ENCODE measurements around the gene PITPNC1.
"Not testable (repeated sequence)": the region's sequence is repeated elsewhere in the genome, so short reads cannot be mapped to it uniquely, and the experiment has no call there.

PITPNC1 gene

DNA sequence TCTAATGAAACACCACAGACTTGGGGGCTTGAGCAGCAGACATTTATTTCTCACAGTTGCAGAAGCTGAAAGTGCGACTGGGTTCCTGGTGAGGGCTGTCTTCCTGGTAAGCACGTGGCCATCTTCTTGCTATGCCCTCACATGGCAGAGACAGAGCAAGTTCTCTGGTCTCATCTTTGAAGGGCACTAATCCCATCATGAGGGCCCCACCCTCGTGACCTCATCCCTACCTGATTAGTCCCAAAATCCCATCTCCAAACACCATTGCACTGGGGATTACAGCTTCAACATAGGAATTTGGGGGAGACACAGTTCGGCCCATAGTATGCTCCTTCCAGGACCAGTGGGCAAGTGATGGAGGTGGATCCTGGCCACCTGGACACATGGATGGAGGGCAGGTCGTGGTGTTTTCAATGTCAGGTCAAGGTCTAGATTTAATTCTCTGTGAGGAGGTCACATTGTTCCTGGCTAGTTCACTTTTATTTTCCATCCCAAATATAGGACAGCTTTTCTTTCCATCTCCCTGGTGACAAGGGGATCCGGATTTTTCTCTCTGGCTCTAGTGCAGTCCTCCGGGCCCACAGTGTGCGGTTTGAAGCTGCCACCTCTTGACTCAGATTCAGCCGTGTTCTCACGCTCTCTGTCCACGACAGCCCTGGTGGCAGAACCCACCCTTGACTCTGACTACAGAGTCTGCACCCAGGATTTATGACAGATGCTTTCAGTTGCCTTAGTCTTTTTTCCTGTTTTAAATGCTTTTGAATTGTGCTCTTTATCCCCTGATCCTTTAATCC lies 180.2 kb downstream of the PITPNC1 start:
- no peak for DNase-seq

DNA sequence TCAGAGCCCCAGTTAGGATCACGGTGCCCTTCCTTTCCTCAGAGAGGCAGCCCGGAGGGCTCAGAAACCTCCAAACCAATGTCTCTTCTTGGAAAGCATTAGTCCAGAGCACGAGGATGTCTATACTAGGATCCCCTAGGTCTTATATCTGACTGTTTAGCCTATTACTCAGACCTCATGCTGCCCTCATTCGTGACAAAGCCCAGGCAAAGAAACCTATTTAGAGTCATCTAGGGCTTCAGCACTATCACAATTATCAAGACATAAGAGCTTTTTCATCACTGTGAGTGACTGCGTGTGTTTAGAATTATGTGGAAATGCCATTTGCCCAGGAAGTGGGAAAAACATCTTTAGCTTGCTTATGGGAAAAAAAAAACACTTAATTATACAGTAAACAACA lies 180.8 kb downstream of the PITPNC1 start:
- DNase-seq = no peak

DNA sequence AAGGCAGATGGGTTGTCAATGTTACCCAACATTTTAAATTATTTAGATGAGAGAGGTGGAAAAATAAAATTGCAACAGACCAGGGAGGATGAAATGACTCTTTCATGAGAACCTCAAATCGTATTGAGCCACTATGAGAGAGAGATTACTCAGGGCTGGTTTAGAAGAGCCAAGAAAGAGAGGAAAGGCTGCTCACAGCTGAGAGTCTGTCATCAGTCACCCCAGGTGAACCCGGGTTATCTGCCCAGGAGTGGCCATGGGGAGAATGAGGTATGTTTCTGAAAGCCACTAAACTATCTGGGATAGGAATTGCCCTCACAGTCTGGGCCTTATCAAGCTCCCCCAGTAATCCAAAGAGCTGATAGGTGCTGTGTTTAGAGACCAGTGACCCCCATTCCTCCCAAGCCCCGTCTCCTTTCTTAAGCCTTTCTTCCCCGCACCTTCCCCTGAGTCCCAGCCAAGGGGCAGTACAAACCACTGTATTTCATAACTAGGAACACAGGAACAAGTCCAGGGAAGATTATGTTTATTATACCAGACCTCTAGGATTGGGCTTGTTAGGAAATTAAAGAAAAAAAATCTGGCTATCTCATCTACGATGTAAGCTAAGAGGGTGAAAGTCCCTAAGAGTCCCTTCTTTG lies 181.8 kb downstream of the PITPNC1 start:
- DNase-seq = no peak

DNA sequence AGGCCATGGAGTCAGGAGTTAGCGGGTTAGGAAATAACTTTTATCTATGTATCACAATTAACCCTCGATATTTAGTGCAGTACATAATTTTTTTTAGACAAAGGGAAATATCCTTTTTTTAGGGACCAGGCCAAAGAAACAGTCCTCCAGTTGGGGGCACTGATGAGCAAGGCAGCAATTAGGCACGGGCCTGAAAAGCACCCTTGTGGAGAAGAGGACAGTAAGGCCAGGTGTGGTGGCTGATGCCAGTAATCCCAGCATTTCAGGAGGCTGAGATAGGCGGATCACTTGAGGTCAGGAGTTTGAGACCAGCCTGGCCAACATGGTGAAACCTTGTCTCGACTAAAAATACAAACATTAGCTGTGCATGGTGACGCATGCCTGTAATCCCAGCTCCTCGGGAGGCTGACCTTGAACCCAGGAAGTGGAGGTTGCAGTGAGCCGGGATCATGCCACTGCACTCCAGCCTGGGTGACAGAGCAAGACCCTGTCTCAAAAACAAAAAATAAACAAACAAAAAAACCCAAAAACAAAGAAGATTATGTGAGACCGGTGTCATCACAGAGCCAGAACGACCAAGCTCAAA lies 182.4 kb downstream of the PITPNC1 start:
- DNase-seq = peak; percentile 10 to 17

DNA sequence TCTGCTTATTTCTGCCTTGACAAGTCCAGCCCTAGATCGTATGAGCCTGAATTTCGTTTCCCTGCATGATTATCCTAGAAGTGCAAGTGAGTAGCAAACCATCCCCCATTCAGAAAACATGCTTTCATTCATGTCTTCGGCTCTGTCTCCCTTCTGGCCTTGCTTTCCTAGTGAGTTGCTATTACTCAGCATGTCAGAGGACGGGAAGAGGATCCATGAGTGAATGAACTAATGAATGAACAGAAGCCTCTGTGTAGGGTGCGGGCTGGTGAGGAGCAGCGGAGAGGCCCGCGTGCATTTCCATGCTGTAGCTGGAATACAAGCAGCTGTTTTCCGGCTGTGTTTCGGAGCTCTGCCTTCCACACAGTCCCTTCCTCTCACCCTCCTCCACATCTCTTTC lies 184.9 kb downstream of the PITPNC1 start:
- no peak for DNase-seq

DNA sequence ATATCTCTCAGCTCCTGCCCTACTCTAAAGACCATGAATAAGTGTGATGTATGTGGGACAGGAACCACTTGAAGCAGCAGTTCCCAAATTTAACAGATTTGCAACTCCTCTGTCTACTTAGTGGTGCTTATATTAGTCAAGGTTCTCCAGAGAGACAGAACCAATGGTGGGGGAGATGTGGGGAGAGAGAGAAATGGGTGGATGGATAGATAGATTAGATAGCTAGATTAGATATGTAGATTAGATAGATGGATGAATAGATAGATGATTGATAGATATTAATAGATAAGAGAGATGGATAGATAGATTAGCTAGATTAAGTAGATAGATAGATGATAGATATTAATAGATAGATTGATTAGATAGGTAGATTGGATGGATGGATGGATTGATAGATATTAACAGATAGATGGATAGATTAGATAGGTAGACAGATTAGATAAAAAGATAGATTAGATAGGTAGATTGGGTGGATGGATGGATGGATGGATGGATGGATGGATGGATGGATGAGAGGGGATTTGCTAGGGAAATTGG lies 186.7 kb downstream of the PITPNC1 start:
- DNase-seq = no peak

DNA sequence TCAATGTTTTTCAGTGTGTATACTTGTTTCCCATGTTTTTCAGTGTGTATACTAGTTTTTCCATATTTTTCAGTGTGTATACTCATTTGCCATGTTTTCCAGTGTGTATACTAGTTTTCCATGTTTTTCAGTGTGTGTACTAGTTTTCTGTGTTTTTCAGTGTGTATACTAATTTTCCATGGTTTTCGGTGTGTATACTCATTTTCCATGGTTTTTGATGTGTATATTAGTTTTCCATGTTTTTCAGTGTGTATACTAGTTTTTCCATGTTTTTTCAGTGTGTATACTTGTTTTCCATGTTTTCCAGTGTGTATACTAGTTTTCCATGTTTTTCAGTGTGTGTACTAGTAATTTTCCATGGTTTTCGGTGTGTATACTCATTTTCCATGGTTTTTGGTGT lies 188.0 kb downstream of the PITPNC1 start:
- no peak for DNase-seq

DNA sequence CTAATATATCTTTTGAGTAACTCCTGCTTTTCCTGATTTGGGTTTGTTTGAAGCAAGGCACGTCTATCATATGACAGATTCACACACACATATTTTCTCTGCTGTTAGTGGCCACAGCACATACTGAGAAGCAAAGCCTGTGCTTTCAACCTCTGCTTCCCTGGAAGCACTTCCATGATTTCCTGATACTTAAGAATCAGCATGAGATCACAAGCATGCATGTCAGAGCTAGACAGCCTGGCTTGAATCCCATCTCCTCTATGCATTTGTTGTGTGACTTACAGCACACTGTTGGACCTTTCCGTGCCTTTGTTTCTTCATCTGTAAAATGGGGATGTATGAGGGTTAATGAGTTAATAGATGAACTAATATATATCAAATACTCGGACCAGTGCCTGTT lies 189.6 kb downstream of the PITPNC1 start:
- DNase-seq = no peak

DNA sequence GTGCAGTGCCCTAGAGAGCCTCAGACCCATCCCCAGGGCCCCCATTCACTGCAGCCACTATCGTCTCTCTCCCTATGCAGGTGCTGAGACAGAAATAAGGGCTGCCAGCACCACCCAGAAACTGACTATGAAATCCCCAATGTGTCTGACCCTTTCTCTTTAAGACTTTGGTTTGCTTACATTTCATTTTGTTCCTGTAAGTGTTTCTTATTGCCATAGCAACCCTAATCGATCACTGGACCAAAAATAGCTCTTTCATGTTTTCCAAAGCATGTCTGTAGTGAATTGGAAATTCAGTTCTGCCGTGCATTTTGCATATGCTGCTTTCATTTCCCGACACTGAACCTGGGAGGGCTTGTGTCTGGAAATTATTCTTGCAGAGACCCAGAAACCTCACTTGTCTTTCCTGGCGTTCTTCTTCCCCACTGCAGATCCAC lies 192.0 kb downstream of the PITPNC1 start:
- no peak for DNase-seq

DNA sequence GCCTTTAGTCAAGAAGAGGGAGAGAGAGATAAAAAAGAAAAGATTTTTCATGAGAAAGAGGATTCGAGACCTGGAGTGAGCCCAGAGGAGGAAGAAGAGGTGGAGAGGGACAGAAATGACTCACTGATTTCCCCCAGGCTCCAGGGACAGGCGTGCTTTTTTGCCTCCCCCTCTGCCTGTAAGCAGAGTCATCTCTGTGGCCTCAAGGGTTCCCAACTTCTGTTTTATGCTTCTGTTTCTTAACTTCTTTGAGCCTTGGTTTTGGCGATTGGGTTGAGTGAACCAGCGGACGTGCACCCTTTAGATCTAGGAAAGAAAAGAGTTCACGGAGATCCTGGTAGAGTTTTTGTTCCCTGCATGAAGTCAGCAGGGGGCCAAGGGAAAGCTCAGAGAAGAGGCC lies 192.8 kb downstream of the PITPNC1 start:
- DNase-seq = peak; percentile 71 to 82

DNA sequence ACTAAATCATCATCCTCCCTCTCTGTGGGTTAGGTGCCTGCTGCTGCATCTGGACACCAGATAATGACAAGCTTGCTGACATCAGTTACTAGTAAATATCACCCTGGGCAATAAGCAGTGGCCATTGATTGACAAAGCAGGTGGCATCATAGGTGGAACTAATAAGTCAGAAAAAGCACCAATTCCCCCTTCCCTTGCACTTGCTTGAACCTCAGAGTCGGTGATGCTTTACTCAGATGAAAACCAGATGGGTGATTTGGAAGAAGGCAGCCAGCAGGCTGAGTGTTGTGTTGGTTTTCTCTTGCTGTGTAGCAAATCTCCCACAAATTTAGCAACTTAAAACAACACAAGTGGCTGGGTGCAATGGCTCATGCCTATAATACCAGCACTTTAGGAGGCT lies 193.7 kb downstream of the PITPNC1 start:
- no peak for DNase-seq

DNA sequence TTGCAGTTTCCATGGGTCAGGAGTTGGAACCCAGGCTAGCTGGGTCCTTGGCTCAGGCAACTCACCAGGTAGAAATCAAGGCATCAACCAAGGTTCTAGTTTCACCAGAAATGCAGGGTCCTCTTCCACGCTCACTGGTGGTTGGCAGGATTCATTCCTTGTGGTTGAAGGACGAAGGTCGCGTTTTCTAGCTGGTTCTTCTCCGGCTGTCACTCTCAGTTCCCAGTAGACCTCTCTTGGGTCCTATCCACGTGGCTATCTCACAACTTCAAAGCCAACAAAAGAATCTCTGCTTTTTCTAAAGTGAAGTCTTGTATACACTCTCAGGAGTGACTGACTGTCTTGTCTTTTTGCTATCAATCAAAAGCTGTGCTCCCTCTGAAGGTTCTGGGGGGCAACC lies 194.4 kb downstream of the PITPNC1 start:
- DNase-seq = no peak

DNA sequence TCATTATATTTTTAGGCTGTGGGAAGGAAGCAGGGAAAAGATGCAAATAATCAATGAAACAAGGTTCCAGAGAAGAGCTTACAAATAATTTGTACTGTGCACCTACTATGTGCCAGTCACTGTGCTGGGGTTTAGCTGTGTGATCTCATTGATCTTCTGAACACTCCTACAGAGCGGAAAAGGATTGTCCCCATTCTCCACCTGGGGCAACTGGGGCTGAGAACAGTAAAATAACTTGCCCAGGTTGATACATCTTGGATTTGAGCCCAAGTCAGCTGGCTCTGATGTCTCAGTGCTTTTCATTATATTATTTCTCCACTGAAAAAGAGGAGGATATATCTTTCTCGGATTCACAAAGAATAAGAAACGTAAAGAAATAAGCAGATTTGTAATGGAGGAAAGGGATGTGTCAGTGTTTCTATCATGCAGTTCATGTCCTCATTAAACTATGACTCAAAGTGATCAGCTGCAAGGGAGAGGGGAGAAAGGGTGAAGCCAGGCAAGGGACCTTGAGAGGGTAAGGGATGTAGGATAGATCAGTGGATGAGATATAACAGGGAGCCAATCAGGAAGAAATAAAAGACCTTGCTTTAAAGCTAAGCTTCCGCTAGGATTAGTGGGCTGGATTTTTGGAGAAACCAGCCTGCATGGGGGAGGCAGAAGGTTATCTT lies 197.0 kb downstream of the PITPNC1 start:
- no peak for DNase-seq

DNA sequence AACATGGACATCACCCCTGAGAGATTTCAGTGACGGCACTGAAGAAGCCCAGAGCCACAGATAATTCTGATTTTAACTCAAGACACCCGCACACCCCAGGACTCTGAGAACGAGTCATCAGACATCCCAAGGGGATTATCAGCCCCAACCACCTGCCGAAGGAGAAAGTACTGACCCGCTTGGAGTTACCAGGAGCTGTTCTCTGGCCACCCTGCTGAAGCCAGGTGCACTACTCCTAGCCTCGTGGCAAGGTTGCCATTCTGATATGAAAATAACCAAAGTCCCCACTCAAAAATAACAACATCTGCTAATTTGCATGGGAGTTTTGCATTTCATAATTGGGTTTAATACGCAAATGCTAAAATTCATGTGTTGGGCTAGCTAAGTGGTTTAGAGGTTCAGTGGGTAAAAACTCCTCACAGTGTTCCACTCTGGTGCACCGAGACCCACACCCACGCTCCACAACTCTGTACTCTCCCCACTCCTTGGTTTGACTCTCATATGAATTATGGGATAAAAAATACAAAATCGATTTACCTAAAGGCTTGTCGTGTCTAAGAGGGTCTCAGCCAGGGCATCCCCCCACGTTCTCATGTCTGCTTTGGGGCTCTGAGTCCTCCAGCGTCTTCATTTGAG lies 197.7 kb downstream of the PITPNC1 start:
- no peak for DNase-seq

DNA sequence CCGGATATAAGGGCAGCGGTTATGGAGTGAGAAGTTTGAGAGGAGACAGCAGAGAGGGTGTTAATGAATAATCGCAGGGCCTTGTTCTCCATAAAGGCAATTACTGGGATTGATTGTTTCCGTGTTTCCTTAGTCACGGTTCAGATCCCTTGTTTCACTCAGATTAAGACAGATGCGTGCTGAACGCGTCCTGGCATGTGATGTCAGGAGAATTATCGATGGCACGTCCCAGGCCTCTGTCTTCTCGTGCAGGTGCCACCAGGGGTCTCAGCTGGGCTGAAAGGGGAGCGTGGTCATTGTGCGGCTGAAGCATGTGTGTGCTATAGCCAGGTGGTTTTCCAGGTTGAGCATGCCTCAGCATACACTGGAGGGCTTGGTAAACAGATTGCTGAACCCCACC lies 198.2 kb downstream of the PITPNC1 start:
- DNase-seq = no peak

DNA sequence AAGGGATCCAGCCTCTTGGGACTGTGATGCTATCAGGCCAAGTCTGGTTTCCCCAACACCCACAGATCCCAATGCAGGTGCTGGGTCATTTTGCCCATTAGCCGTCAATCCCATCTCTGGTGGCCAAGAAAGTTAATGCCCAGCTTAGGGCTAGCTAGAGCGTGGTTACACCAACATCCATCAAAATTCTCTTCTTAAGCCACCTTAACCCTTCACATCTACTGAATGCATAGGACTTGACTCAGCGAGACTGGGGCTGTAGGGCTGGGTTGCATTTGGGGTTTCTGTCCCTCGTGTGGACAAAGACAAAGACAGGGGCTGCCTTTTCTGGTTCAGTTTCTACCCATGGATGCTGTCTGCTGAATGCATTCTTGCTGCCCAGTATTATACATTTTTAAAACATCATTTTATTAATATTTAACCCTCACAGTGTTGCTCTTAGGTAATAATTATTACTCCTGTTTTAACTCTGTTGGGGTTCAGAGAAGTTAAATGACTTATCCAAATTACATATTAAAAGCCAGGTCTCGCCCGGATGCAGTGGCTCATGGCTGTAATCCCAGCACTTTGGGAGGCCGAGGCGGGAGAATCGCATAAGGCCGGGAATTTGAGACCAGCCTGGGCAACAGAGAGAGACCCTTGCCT lies 199.5 kb downstream of the PITPNC1 start:
- DNase-seq = no peak

DNA sequence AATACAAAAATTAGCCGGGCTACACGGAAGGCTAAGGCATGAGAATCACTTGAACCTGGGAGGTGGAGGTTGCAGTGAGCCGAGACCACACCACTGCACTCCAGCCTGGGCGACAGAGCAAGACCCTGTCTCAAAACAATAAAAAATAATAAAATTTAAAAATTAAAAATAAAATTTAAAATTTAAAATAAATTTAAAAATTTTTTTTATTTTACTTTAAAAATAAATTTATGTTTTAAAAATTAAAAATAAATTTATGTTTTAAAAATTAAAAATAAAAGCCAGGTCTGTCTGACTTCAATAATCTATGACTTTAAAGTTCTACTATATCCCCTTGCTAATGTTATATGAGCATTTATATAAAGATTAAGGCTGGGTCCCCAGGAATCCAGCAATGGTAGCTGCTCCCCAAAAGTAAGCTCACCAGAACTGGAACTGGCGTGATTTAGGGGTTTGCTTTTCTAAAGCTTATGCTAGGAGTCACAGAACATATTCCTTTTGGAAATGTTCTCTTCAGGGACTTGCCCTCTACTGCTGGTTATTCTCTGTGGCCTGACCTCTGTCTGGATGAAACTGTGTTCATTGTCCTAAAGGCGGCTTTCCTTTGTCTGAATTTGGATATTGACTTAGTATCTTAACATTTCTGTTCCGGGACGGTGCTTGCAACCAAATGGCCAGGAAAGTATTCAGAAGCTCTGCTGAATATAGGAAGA lies 200.5 kb downstream of the PITPNC1 start:
- no peak for DNase-seq

DNA sequence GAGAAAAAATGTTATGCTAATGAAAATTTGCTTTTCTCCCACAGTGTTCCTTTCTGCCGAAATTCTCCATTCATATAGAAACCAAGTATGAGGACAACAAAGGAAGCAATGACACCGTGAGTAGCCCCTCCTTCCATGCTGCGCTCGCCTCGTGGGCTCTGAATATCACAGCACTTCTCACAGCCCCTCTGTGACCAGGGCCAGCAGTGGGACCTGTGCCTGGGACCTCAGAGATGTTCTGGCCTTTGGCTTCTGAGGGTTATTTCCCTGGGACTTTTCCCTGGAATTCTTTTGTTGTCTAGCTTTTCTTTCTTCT lies 201.0 kb downstream of the PITPNC1 start:
- DNase-seq = no peak

DNA sequence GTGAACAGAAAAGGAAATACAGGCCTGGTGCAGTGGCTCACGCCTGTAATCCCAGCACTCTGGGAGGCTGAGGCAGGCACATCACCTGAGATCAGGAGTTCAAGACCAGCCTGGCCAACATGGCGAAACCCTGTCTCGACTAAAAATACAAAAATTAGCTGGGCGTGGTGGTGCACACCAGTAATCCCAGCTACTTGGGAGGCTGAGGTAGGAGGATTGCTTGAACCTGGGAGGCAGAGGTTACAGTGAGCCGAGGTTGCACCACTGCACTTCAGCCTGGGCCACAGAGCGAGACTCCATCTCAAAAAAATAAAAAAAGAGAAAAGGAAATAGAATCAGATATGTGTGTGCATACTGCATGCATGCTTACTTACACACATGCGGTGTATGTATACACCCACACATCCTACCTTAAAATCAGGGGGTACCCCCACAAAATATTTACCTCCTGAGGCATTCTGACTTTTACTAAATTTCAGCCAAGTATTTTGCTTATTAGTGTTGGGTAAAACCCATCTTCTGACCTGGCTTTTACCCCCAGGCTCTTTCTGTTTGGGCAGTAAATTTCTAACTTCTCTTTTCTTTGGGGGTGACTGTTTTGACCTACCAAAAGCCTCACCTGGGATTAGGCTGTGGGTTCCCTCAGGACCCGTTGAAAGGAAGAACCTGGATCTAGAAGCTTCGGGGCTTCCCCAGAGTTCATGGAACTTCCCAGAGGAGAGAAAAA lies 201.8 kb downstream of the PITPNC1 start:
- not testable (repeated sequence) for DNase-seq

DNA sequence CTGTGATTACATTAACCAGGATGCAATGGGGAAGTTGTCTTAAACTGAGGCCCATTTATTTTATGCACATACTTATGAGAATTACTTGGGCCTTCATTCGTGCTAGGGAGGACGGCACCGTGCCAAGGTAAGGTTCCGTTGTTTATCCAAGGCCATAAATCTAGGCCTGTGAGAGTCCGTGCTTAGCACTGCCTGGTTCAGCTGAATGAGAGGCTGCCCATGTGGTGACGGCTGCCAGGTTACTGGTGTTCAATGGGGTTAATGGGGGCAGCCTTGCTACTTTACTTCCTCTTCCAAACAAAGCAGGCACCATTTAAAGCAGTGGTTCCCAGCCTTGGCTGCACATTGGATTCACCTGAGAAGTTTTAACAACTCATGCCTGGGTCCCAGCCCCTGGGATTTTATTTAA lies 205.6 kb downstream of the PITPNC1 start:
- DNase-seq = no peak

DNA sequence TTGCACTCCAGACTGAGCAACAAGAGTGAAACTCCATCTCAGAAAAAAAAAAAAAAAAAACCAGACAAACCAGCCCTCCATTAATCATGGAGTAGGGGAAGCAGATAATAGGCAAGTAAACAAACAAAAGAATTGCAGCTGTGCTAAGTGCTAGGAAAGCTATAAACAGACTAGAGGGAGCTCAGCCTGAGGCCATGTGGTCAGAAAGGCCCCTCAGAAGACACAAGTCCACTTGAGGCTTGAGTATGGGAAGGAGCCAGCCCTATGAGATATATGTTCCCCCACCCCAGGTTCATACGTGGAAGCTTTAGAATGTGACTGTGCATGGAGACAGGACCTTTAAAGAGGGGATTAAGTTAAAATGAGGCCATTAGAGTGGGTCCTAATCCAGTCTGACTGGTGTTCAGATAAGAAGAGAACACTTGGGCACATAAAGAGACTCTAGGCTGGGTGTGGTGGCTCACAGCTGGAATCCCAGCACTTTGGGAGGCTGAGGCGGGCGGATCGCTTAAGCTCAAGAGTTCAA lies 208.1 kb downstream of the PITPNC1 start:
- DNase-seq = no peak
